Anterior cingulate cortex (tissue), 58 donors: Measurements from ENCODE around the gene PTGES2.

ENCODE experiments used
- DNase-seq, 58 donors: peaks; one replicate each; lab custom pipeline; 2025; lab: John Stamatoyannopoulos, UW

PTGES2 gene

GRCh38 chr9:128153947-128154695 lies 26.6 kb upstream of the PTGES2 start:
- no peak for DNase-seq

- DNase-seq: no peak
Measured at GRCh38 chr9:128153060-128153946, 25.8 kb upstream of the PTGES2 start.

GRCh38 chr9:128152133-128153059 lies 24.9 kb upstream of the PTGES2 start:
- no peak for DNase-seq

GRCh38 chr9:128151309-128152132 lies 24.0 kb upstream of the PTGES2 start:
- no peak for DNase-seq

GRCh38 chr9:128150594-128151308 lies 23.2 kb upstream of the PTGES2 start:
- no peak for DNase-seq

- DNase-seq: no peak
Measured at GRCh38 chr9:128149951-128150593, 22.5 kb upstream of the PTGES2 start.

- no peak for DNase-seq
Measured at GRCh38 chr9:128149001-128149701, 21.6 kb upstream of the PTGES2 start, which contains the start of gene LCN2. TSS of gene LCN2 (plus strand) at chr9:128149453. CDS start at chr9:128149526, 73 bp downstream.

- no peak for DNase-seq
Measured at GRCh38 chr9:128148509-128149000, 21.0 kb upstream of the PTGES2 start.

- DNase-seq: no peak
Measured at GRCh38 chr9:128146591-128147120, 19.1 kb upstream of the PTGES2 start.

- no peak for DNase-seq
Measured at GRCh38 chr9:128145951-128146351, 18.4 kb upstream of the PTGES2 start.

- DNase-seq: no peak
Measured at GRCh38 chr9:128145536-128145935, 18.0 kb upstream of the PTGES2 start.

- no peak for DNase-seq
Measured at GRCh38 chr9:128144239-128145181, 17.0 kb upstream of the PTGES2 start.

GRCh38 chr9:128143525-128144238 lies 16.2 kb upstream of the PTGES2 start:
- DNase-seq: no peak

- no peak for DNase-seq
Measured at GRCh38 chr9:128142596-128142995, 15.1 kb upstream of the PTGES2 start.

GRCh38 chr9:128142061-128142460 lies 14.5 kb upstream of the PTGES2 start:
- no peak for DNase-seq
